SJCRH30 (cell line): ENCODE data around the gene C1QTNF2. TPM values are rescaled to one million over a fixed set of nuclear protein-coding genes. Genes with fewer than 3 reads are reported as not detected.
A peak's percentile ranks its signal among the peaks of the same experiment; 100 is the strongest.

Source experiments
- DNase-seq, 2 experiments: peaks; one replicate each; pipeline ENCODE4 v3.0.0-alpha.2; 2015 to 2020
- H3K27ac ChIP-seq: fragments of 250-450 bp; sonication (Bioruptor Pico); 2 replicates; pipeline ENCODE4 v1.5.1; 2020; ENCODE audit warnings: mild to moderate bottlenecking, moderate library complexity
- H3K27me3 ChIP-seq: fragments of 250-450 bp; sonication (Bioruptor Pico); 2 replicates; pipeline ENCODE4 v1.5.1; 2020; ENCODE audit warnings: mild to moderate bottlenecking, moderate library complexity
- H3K36me3 ChIP-seq: fragments of 250-450 bp; sonication (Bioruptor Pico); 2 replicates; pipeline ENCODE4 v1.5.1; 2020; ENCODE audit warnings: mild to moderate bottlenecking, moderate library complexity
- H3K4me1 ChIP-seq: fragments of 250-450 bp; sonication (Bioruptor Pico); 2 replicates; pipeline ENCODE4 v1.5.1; 2020; ENCODE audit warnings: mild to moderate bottlenecking, moderate library complexity
- H3K4me3 ChIP-seq: fragments of 250-450 bp; sonication (Bioruptor Pico); 2 replicates; pipeline ENCODE4 v1.5.1; 2020; ENCODE audit warnings: mild to moderate bottlenecking, moderate library complexity
- H3K9me3 ChIP-seq: fragments of 250-450 bp; sonication (Bioruptor Pico); replicated peaks from 2 replicates; pipeline ENCODE4 v1.5.1; 2020; ENCODE audit warnings: mild to moderate bottlenecking, moderate library complexity
- total RNA-seq: library from RNA; depleted of rRNA; stranded (reverse); fragments of >200 nt; shearing (Covaris generic); gene quantifications from 2 replicates; pipeline ENCODE4 v1.2.3, GENCODE V29; 2014

Gene C1QTNF2
- total RNA-seq, 1 experiment from 2014 or later = 21.1 TPM

DNA sequence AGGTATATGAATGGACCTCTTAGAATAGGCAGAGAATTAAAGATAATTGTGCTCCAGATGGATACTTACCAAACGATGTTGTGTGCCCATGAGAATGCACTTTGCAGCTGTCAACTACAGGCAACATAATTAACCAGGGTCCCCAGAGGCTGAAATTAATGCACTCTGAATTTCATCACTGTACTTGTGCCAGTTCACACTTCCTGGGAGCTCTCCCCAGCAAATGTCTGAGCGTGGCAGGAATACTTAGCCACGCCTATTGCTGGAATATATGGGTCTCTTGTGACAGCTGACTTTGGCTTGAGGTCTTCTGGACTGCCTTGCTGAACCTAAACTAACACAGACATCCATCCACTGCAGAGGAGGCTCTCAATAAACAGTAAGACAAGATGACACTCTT, 11.9 kb upstream of the C1QTNF2 start:
- DNase-seq = peak; percentile 50 to 78
- Histone ChIP-seq H3K36me3 (no peaks in the 10 kb centered on the region), H3K27ac (no peak overlapping the region), H3K9me3 (peaks cover under 1% of the 10 kb centered on the region; the same call in 1 of the 2 replicates), H3K27me3 (no peaks in the 10 kb centered on the region), H3K4me1 (peaks cover 21% of the 10 kb centered on the region), H3K4me3 (no peak overlapping the region)

DNA sequence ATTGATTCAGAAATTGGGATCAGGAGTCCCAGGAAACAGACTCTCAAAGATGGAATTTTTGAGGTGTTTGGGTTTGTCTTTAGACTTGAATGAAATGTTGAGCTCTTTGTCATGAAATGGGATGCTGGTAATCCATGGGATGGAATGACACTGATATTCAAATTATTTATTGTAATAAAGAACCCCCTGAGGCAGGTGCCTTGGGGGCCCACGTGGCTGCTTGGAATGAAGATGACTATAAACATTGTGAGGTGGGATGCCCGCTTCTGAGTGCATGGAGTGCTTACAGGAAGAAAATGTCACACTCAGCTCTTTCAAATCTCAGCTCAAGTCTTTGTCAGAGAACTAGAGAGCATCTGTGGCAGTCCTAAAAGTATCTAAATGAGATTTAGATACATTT, 9.6 kb upstream of the C1QTNF2 start:
- no peaks in the 10 kb centered on the region for H3K9me3 ChIP-seq
- no peak overlapping the region for H3K4me3 ChIP-seq
- no peak overlapping the region for H3K27ac ChIP-seq
- H3K4me1 ChIP-seq = peaks cover 37% of the 10 kb centered on the region
- DNase-seq = no peak
- no peaks in the 10 kb centered on the region for H3K36me3 ChIP-seq
- H3K27me3 ChIP-seq = no peaks in the 10 kb centered on the region

DNA sequence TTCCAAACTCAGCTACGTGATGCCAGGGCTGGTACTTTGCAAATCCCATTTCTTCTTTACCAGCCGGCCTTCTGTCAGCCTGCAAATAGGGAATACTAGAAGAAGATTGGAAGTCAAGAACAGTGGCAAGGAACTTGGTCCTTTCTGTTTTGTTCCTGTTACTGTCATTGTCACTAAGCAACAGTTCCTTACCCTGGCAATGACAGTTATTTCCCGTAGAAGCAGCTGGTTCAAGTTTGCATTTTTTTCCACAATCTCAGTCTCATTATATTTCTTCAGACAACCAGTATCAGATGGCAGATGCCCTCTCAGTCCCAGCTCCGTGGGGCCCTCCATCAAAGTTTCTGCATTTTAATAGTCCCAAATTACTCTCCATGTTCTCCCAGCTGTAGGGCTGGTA, 9.1 kb upstream of the C1QTNF2 start:
- Histone ChIP-seq H3K9me3 (no peaks in the 10 kb centered on the region), H3K27ac (no peak overlapping the region), H3K36me3 (no peaks in the 10 kb centered on the region), H3K27me3 (no peaks in the 10 kb centered on the region), H3K4me3 (no peak overlapping the region), H3K4me1 (peaks cover 42% of the 10 kb centered on the region)
- peak in 1 of 2 experiments; percentile 34 for DNase-seq

DNA sequence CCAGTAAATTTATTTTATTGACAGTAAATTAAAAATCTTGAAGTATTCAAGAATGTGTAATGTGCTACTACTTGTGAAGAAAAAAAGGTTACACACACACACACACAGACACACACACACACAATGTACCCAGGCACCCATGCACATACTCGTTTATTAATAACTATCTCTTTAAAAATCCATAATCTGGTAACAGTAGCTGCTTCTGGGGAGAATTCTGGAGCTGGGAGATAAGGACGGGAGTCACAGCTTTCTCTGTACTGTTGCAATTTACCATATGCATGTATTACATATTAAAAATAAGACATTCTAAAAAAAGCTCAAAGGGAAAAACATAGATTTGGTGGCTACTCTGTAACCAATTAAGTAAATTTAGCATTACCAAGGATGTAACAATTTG, 7.9 kb upstream of the C1QTNF2 start:
- DNase-seq = no peak

DNA sequence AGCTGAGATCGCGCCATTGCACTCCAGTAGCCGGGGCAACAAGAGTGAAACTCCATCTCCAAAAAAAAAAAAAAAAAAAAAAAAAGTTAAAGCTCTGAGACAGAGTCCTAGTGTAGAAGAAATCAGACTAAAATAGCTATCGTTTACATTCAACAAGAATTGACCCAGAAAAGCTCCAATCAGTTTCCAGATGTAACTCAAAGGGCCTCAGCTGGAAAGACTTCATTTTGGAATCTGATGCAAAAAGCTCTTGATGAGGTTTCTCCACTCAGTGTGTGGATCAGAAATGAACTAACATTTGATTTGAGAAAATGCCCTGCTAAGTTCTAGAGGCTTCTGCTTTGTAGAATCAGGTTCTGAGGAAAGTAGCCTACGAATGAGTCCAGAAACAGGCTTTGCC, 7.2 kb upstream of the C1QTNF2 start:
- Histone ChIP-seq H3K9me3 (no peaks in the 10 kb centered on the region), H3K4me1 (peaks cover 40% of the 10 kb centered on the region), H3K4me3 (no peak overlapping the region), H3K27ac (no peak overlapping the region), H3K36me3 (no peaks in the 10 kb centered on the region), H3K27me3 (no peaks in the 10 kb centered on the region)
- DNase-seq = no peak

More for the DNA sequence above, 7.9 kb upstream of the C1QTNF2 start:
- no peak overlapping the region for H3K4me3 ChIP-seq
- H3K9me3 ChIP-seq = no peaks in the 10 kb centered on the region
- H3K4me1 ChIP-seq = peaks cover 47% of the 10 kb centered on the region
- no peaks in the 10 kb centered on the region for H3K36me3 ChIP-seq
- H3K27me3 ChIP-seq = no peaks in the 10 kb centered on the region
- H3K27ac ChIP-seq = no peak overlapping the region

DNA sequence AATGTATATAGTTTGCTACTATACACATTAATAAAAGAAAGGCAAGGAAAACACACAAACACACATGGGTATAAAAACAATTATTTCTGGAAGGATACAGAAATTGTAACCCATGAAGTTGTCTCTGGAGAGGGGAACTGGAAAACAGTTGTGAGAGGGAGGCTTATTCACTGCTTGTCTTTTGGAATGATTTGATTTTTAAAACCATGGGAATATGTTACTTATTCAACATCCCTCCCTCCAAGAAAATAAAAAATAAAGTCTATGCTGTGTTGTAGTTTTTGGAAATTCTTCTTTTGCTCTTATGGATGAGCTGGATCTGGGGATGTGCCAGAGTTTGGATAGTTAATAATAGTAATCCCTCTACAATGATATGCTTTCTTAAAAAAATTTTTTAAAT, 6.0 kb upstream of the C1QTNF2 start:
- Histone ChIP-seq H3K27ac (peak overlapping the region; percentile 92), H3K4me3 (no peak overlapping the region), H3K36me3 (no peaks in the 10 kb centered on the region), H3K27me3 (no peaks in the 10 kb centered on the region), H3K9me3 (no peaks in the 10 kb centered on the region), H3K4me1 (peaks cover 31% of the 10 kb centered on the region)
- DNase-seq = no peak

DNA sequence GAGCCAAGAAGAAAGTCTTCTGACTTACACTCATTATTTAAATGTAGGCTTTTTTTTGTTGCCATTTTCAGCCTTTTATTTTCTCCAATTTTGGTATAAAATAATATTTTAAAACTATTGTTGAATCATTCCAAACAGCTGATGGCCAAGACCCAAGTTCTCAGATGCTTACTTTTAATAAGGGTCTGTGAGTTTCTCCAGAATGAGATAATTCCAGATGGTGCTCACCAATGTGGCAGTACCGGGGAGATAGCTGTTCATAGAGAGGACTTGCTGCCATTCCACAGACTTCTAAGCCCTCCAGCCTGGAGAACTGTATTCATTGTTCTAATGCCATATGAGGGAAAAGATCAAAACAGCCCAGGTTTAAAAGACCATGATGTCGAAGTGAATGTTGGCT, 5.3 kb upstream of the C1QTNF2 start:
- peak in 1 of 2 experiments; percentile 45 for DNase-seq
- Histone ChIP-seq H3K4me3 (no peak overlapping the region), H3K27ac (peak overlapping the region; percentile 92), H3K27me3 (no peaks in the 10 kb centered on the region), H3K36me3 (no peaks in the 10 kb centered on the region), H3K4me1 (peaks cover 38% of the 10 kb centered on the region), H3K9me3 (no peaks in the 10 kb centered on the region)

DNA sequence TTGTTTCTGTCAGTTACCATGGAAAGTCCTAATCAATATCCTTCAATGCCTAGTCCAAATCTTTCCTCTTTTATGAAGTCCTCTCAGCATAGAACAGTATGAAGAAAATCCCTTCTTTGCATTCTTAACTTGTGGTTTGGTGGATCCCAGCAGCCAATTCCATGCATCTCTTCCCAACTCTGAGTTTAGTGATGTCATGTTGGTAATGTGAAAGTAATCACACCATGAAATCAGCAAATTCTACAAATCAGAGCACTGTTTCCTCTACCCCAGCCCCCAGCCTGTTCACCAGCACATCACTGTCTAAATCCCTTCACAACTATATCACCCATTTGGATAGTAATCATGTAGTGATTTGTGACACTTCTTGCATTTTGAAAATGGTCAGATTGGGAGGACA, 4.7 kb upstream of the C1QTNF2 start:
- Histone ChIP-seq H3K4me1 (peaks cover 39% of the 10 kb centered on the region), H3K36me3 (no peaks in the 10 kb centered on the region), H3K27ac (peak overlapping the region; percentile 92), H3K27me3 (no peaks in the 10 kb centered on the region), H3K9me3 (no peaks in the 10 kb centered on the region), H3K4me3 (no peak overlapping the region)
- DNase-seq = peak; percentile 80 to 93

DNA sequence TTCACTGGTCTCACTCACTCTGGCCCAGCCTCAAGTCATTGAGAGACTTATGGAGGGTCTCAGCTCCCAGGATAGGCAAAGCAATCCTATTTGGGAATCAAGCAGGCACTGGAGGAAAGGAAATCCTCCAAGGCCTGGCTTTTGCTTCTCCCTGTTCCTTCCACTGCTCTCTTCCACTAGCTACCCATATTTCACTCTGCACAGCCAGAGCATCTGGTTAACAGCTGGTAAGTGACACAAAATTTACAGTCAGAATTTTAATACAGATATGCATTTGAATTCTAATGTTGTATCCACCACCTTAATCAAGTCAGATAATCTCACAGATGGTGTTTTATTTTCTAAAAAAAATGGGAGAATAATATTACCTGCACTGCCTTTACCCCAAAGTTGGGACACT, 868 bp upstream of the C1QTNF2 start:
- no peak overlapping the region for H3K4me3 ChIP-seq
- H3K27ac ChIP-seq = no peak overlapping the region; the same call in 1 of the 2 replicates
- H3K4me1 ChIP-seq = peaks cover 39% of the 10 kb centered on the region
- DNase-seq = no peak
- H3K27me3 ChIP-seq = no peaks in the 10 kb centered on the region
- no peaks in the 10 kb centered on the region for H3K36me3 ChIP-seq
- no peaks in the 10 kb centered on the region for H3K9me3 ChIP-seq

DNA sequence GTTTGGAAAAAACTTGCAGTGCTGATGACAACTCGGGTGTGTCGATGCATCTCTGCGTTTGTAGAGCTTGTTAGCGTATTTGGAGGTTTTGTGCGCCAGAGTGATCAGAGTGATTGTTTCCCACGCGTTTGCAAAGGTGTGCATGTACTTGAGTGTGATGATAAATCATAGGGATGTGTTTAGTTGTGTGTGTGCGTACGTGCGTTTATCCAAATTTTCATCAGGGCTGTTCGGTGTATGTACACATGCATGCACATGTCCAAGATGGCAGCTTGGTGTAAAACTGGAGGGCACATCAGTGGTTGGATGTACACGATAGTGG, 248 bp upstream of the C1QTNF2 start:
- Histone ChIP-seq H3K4me3 (peak overlapping the region; percentile 83), H3K36me3 (no peaks in the 10 kb centered on the region), H3K27me3 (no peaks in the 10 kb centered on the region), H3K9me3 (no peaks in the 10 kb centered on the region), H3K4me1 (peaks cover 33% of the 10 kb centered on the region), H3K27ac (peak overlapping the region; percentile 94)
- DNase-seq = no peak

DNA sequence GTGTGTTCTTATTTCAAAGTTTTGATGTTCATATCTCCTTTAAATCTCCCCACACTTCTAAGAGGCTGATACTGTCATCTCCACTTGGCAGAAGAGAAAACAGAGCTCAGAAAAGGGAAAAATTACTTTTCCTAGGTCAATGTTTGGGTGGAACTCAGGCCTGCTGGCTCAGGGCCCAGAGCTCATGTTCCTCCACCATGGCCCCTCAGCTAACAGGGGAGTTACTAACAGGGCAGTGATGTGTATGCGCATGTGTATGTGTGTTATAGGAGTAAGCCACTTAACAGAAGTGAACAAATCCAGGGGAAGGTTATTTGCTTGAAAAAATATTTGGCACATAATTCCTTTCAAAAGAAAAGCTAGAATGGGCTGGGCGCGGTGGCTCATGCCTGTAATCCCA, 2.5 kb downstream of the C1QTNF2 start:
- Histone ChIP-seq H3K36me3 (no peaks in the 10 kb centered on the region), H3K4me3 (no peak overlapping the region), H3K27me3 (no peaks in the 10 kb centered on the region), H3K27ac (no peak overlapping the region), H3K9me3 (no peaks in the 10 kb centered on the region), H3K4me1 (peaks cover 30% of the 10 kb centered on the region)
- DNase-seq = no peak

DNA sequence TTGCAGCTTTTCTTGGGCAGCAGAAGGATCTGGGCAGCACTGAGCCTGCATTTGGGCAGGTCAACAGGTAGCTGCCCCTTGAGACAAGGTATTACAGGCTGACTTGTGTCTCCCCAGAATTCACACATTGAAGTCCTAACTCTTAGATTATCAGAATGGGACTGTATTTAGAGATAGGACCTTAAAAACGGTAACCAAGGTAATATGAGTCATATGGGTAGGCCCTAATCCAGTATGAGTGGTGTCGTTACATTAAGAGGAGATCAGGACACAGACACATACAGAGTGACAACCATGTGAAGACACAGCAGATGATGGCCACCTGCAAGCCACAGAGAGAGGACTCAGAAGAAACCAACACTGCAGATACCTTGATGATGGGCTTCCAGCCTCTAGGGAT, 3.2 kb downstream of the C1QTNF2 start:
- no peaks in the 10 kb centered on the region for H3K9me3 ChIP-seq
- no peaks in the 10 kb centered on the region for H3K27me3 ChIP-seq
- peaks cover 36% of the 10 kb centered on the region for H3K4me1 ChIP-seq
- H3K4me3 ChIP-seq = no peak overlapping the region
- peaks cover 6% of the 10 kb centered on the region; the same call in 1 of the 2 replicates for H3K36me3 ChIP-seq
- no peak for DNase-seq
- H3K27ac ChIP-seq = no peak overlapping the region

DNA sequence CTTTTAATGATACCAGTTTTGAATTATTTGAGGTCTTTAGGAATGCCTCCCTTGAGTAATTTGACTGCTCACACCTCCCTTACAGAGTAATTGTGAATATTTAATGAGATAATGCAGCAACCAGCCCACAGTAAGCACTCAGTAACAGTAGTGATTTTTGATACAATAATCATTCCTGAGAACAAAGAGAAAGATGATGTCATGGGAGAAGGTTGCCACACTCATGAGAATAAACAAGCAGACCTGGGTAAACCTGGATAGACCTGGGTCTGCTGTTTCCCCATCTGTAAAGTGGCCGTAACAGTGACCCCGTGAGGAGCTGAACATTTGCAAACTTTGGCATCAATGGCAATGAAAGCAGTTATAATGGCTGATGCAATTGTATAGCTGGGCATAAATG, 4.2 kb downstream of the C1QTNF2 start:
- H3K4me1 ChIP-seq = peaks cover 36% of the 10 kb centered on the region
- no peak overlapping the region for H3K4me3 ChIP-seq
- no peak overlapping the region for H3K27ac ChIP-seq
- peaks cover 12% of the 10 kb centered on the region; the same call in 1 of the 2 replicates for H3K36me3 ChIP-seq
- DNase-seq = no peak
- H3K27me3 ChIP-seq = no peaks in the 10 kb centered on the region
- no peaks in the 10 kb centered on the region for H3K9me3 ChIP-seq

DNA sequence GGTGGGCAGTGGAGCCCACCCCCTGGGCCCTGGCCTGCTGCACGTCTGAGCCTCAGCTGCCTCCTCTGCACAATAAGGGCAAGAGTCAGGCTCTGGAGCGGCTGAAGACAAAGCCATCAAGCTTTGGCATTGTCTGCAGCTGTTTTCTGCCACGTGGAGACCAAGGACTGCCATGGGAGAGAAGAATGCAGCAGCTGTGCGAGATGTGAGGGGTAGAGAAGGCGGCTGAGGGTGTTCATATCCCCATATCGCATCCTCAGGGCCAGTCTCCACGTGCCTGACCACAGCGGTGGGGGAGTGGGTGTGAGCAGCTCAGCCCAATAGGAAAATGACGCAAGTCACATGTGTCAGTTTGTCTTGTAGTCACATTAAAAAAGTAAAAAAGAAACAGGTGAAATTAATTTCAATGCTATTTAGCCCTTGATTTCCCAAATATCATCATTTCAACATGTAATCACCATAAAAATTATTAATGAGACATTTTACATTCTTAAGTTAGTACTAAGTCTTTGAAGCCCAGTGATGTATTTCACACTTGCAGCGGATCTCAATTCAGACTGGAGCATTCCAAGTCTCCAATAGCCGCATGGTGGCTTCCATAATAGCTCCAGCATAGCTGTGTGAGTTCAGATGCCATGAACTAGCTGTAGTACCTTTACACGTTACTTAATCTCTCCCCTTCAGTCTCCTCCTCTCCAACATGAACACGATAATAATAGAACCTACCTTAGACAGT, 6.6 kb downstream of the C1QTNF2 start:
- Histone ChIP-seq H3K27me3 (no peaks in the 10 kb centered on the region), H3K4me1 (peaks cover 24% of the 10 kb centered on the region), H3K9me3 (no peaks in the 10 kb centered on the region), H3K36me3 (peaks cover 12% of the 10 kb centered on the region; the same call in 1 of the 2 replicates), H3K27ac (peak overlapping the region; percentile 94), H3K4me3 (no peak overlapping the region)
- peak; percentile 96 to 98 for DNase-seq

DNA sequence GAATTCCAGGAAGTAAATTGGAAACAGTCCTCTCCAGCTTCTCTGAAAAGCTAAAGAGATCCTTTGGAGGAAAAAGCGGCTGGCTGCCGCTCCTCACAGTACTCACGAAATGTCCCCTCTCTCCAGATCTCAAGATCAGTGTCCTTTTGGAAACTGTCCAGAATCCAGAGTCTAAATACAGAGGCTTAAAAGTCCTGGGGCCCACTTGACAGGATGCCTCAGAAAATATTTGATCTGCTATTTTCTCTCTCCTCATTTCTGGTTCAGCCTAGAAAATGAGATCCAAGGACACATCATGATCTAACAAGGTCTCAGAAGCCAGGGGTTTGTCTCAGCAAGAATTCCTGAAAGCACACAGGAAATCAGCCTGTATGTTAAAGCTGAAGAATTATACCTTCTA, 7.2 kb downstream of the C1QTNF2 start:
- Histone ChIP-seq H3K27me3 (no peaks in the 10 kb centered on the region), H3K36me3 (peaks cover 12% of the 10 kb centered on the region; the same call in 1 of the 2 replicates), H3K4me1 (peaks cover 28% of the 10 kb centered on the region), H3K4me3 (no peak overlapping the region), H3K9me3 (no peaks in the 10 kb centered on the region), H3K27ac (peak overlapping the region; percentile 94)
- DNase-seq = peak in 1 of 2 experiments; percentile 71

DNA sequence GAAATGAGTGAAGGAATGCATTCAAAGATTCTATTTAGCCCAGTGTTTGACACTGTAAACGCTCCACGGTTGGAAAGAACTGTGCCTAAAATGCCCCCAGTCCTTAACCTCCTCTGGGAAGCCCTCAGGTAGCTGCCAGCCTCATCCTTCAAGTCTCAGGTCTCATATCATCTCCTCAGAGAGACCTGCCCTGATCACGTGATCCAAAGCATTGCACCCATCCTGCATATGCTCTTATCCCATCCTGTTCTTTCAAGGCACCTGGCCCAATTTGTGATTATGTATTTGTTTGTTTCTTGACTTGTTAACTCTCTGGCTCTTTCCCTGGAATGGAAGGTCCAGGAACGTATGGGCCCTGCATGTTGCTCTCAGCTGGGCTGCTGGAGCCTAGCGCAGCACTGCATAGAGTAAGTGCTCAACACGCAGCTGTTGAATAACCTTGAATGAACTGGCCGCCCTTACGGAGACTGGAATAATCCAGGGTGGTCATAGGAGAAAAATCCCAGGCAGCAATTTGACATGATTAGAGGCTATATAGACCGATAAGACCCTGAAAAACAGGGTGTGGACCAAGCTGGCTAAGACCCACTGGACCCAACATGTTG, 8.7 kb downstream of the C1QTNF2 start:
- Histone ChIP-seq H3K4me3 (no peak overlapping the region), H3K27me3 (no peaks in the 10 kb centered on the region), H3K36me3 (peaks cover 12% of the 10 kb centered on the region; the same call in 1 of the 2 replicates), H3K4me1 (peaks cover 40% of the 10 kb centered on the region), H3K27ac (no peak overlapping the region), H3K9me3 (no peaks in the 10 kb centered on the region)
- no peak for DNase-seq
